Endometrial microvascular endothelial cells (primary cell): Measurements from ENCODE around the gene TAF1B. TPM values are rescaled to one million over a fixed set of nuclear protein-coding genes. Genes with fewer than 3 reads are reported as not detected.

Source experiments
- total RNA-seq: library from RNA; depleted of rRNA; stranded (reverse); fragments of >200 nt; gene quantifications from one replicate; pipeline ENCODE4 v1.2.3, GENCODE V29; 2015; ENCODE audit errors: inconsistent ontology term

The TAF1B gene
- total RNA-seq, 1 donor from 2014 or later, result 22.9 TPM

Other genes with a start within 250 kb of the TAF1B start
- 359 TPM for gene YWHAQ, start 212.5 kb upstream of the TAF1B start, total RNA-seq
- 3.2 TPM for gene GRHL1, start 108.2 kb downstream of the TAF1B start, total RNA-seq
- gene KLF11, start 200.1 kb downstream of the TAF1B start, total RNA-seq, result 4.3 TPM
- not detected for gene CYS1, start 236.9 kb downstream of the TAF1B start, total RNA-seq